ENCODE results near the gene GMDS. TPM values are rescaled to one million over a fixed set of nuclear protein-coding genes. Genes with fewer than 3 reads are reported as not detected.

Gene GMDS
- total and polyA plus RNA-seq, 2 of the 4 experiments (the other 2 are of a cell fraction): 7.3 to 21.9 TPM

- dilution Hi-C loops (cut with HindIII; ENCODE audit: low sequenced_read_pairs, unreplicated experiment): no loop called here
- no peaks in the 10 kb centered on the region for H3K9me1 ChIP-seq (ENCODE audit: insufficient read depth, low read length)
- no peaks in the 10 kb centered on the region; a peak in 1 of 4 replicates for H3K79me1 ChIP-seq (ENCODE audit: low read depth in 1 of 2, low read length in 2 of 2)
- H3K36me3 ChIP-seq (ENCODE audit: control insufficient read depth, insufficient read depth, low read length): no peaks in the 10 kb centered on the region
- H3K4me2 ChIP-seq (ENCODE audit: low read depth, low read length): no peak overlapping the region
- peaks cover 3% of the 10 kb centered on the region for H3K4me1 ChIP-seq (ENCODE audit: control insufficient read depth, insufficient read depth, low read length)
- TF ChIP-seq BHLHE40 (IDR thresholded peaks at IDR 0.05; ENCODE audit: low read depth, low read length) (no peak), POLR2A (IDR thresholded peaks at IDR 0.05; ENCODE audit: low read depth, low read length) (no peak), NFE2L2 (IDR thresholded peaks at IDR 0.05; ENCODE audit: low read depth, low read length) (no peak), MAFK (IDR thresholded peaks at IDR 0.05; ENCODE audit: low read depth, low read length) (no peak), CHD1 (IDR thresholded peaks at IDR 0.05; ENCODE audit: low read depth, low read length) (no peak), RCOR1 (IDR thresholded peaks at IDR 0.05; ENCODE audit: insufficient replicate concordance, low read length) (no peak)
- TF ChIP-seq, protein P1, sequence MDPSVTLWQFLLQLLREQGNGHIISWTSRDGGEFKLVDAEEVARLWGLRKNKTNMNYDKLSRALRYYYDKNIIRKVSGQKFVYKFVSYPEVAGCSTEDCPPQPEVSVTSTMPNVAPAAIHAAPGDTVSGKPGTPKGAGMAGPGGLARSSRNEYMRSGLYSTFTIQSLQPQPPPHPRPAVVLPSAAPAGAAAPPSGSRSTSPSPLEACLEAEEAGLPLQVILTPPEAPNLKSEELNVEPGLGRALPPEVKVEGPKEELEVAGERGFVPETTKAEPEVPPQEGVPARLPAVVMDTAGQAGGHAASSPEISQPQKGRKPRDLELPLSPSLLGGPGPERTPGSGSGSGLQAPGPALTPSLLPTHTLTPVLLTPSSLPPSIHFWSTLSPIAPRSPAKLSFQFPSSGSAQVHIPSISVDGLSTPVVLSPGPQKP (IDR thresholded peaks at IDR 0.05; ENCODE audit: borderline replicate concordance, low read depth, low read length): no peak
- ChIA-PET CTCF (no interaction called here), POLR2A (ENCODE audit: unreplicated experiment) (no interaction called here)
- H3K9ac ChIP-seq (ENCODE audit: low read depth, low read length): no peak overlapping the region
- H4K8ac ChIP-seq (ENCODE audit: low read depth in 2 of 2, low read length in 2 of 2): no peak overlapping the region
- H2AK5ac ChIP-seq (ENCODE audit: low read depth, low read length): no peak overlapping the region; the same call in 1 of the 2 replicates
- no peaks in the 10 kb centered on the region for H3K9me3 ChIP-seq (ENCODE audit: control insufficient read depth, insufficient read depth, low read length)
- BruUV-seq (replicated peaks): no TSS peak
- no peak overlapping the region for H2AFZ ChIP-seq (replicated peaks; ENCODE audit: low read length, poor library complexity)
- H3K4ac ChIP-seq (ENCODE audit: low read depth, low read length): no peak overlapping the region
- H3K18ac ChIP-seq (ENCODE audit: low read depth, low read length): no peak overlapping the region
- DNase-seq: no peak
- H2BK5ac ChIP-seq (ENCODE audit: low read depth, low read length, poor library complexity, severe bottlenecking): no peak overlapping the region
- H3K4me3 ChIP-seq (ENCODE audit: insufficient read depth, low read depth, low read length): no peak overlapping the region
- H3K56ac ChIP-seq (ENCODE audit: extremely low read depth, insufficient read depth, low read length): 0 out of 2 replicates have a peak overlapping the region, but pooled peaks have one; percentile 5
- no peak overlapping the region for H3K23ac ChIP-seq (ENCODE audit: low read depth, low read length)
- intact Hi-C loops (cut with micrococcal nuclease): loop anchor here (5.0 to 10.0 kb wide), 2 partner anchors 276 to 414 kb away; no protein-coding TSS in a partner anchor
- no peak overlapping the region for H3K14ac ChIP-seq (replicated peaks; ENCODE audit: low read depth, low read length)
- H4K91ac ChIP-seq (ENCODE audit: insufficient read depth, low read depth, low read length): no peak overlapping the region
- no peak overlapping the region for H2BK20ac ChIP-seq (ENCODE audit: low read depth, low read length)
- no peak overlapping the region for H2BK120ac ChIP-seq (ENCODE audit: low read depth, low read length)
- in situ Hi-C loops (cut with MboI; ENCODE audit: low sequenced_read_pairs): loop anchor here (10.0 to 25.0 kb wide), 3 partner anchors 254 to 536 kb away; no protein-coding TSS in a partner anchor
- no peak overlapping the region for H2AK9ac ChIP-seq (replicated peaks; ENCODE audit: low read depth, low read length, poor library complexity)
- no CpG with 5 or more reads among the region's 1 CpG for WGBS, 2 experiments (ENCODE audit: extremely low coverage in 2 of 2, insufficient read length in 1 of 2)
- H4K20me1 ChIP-seq (ENCODE audit: insufficient read depth, low read length): no peaks in the 10 kb centered on the region
- H2BK15ac ChIP-seq (ENCODE audit: low read depth, low read length): no peak overlapping the region
- no peak overlapping the region for H4K5ac ChIP-seq (ENCODE audit: low read depth, low read length)
- H3K27ac ChIP-seq (ENCODE audit: insufficient read depth, low read length): no peak overlapping the region
- H3K27me3 ChIP-seq (ENCODE audit: control insufficient read depth, insufficient read depth, low read length): no peaks in the 10 kb centered on the region
- ATAC-seq (ENCODE audit: low read depth): no peak
These were observed 144.2 kb downstream of the GMDS start for GRCh38 chr6:2101213-2101612.
